MM.1S (cell line): ENCODE measurements around the gene ZNF304.

ENCODE experiments used
- DNase-seq: peaks from one replicate; pipeline ENCODE4 v3.0.0-alpha.2; 2015
- H2AFZ ChIP-seq: fragments of 300-600 bp; sonication (generic); 2 replicates; pipeline ENCODE4 v1.6.0; 2016; ENCODE audit warnings: antibody characterized with exemption, low read length
- H3F3A ChIP-seq: fragments of 300-600 bp; sonication (generic); 2 replicates; pipeline ENCODE4 v1.6.1; 2016; ENCODE audit warnings: mild to moderate bottlenecking, antibody characterized with exemption, low read length, moderate library complexity, mixed read lengths; ENCODE audit not compliant: insufficient read depth
- H3K27ac ChIP-seq: fragments of 300-600 bp; sonication (generic); 2 replicates; pipeline ENCODE4 v1.5.1; 2016; ENCODE audit warnings: mild to moderate bottlenecking, low read length
- H3K27me3 ChIP-seq: fragments of 300-600 bp; sonication (generic); replicated peaks from 2 replicates; pipeline ENCODE4 v1.6.0; 2016; ENCODE audit warnings: low read length; ENCODE audit not compliant: insufficient read depth
- H3K36me3 ChIP-seq: fragments of 300-600 bp; sonication (generic); replicated peaks from 2 replicates; pipeline ENCODE4 v1.6.1; 2016; ENCODE audit warnings: mild to moderate bottlenecking, low read length, mixed read lengths; ENCODE audit not compliant: insufficient read depth
- H3K4me1 ChIP-seq: fragments of 300-600 bp; sonication (generic); 2 replicates; pipeline ENCODE4 v1.6.1; 2016; ENCODE audit warnings: low read length, mixed read lengths
- H3K4me2 ChIP-seq: fragments of 300-600 bp; sonication (generic); 2 replicates; pipeline ENCODE4 v1.6.0; 2016; ENCODE audit warnings: low read depth, low read length
- H3K4me3 ChIP-seq: fragments of 300-600 bp; sonication (generic); 2 replicates; pipeline ENCODE4 v1.5.1; 2016; ENCODE audit warnings: low read length, mixed read lengths
- H3K79me2 ChIP-seq: fragments of 300-600 bp; sonication (generic); 2 replicates; pipeline ENCODE4 v1.6.1; 2016; ENCODE audit warnings: mixed run types, low read length, mixed read lengths
- H3K9ac ChIP-seq: fragments of 300-600 bp; sonication (generic); 2 replicates; pipeline ENCODE4 v1.6.1; 2016; ENCODE audit warnings: low read length, mixed read lengths
- H3K9me2 ChIP-seq: fragments of 300-600 bp; sonication (generic); replicated peaks from 2 replicates; pipeline ENCODE4 v1.6.1; 2016; ENCODE audit warnings: mild to moderate bottlenecking, low read length, mixed read lengths; ENCODE audit not compliant: insufficient read depth
- H3K9me3 ChIP-seq: fragments of 300-600 bp; sonication (generic); replicated peaks from 2 replicates; pipeline ENCODE4 v1.6.1; 2016; ENCODE audit warnings: mild to moderate bottlenecking, low read length, mixed read lengths; ENCODE audit not compliant: insufficient read depth
- H4K20me1 ChIP-seq: fragments of 300-600 bp; sonication (generic); 2 replicates; pipeline ENCODE4 v1.6.1; 2016; ENCODE audit warnings: mild to moderate bottlenecking, low read length, moderate library complexity, mixed read lengths; ENCODE audit not compliant: insufficient read depth
- EZH2 ChIP-seq: fragments of 300-600 bp; sonication (generic); optimal IDR thresholded peaks from 2 replicates; pipeline ENCODE3; 2017; ENCODE audit warnings: low read depth, mild to moderate bottlenecking, antibody characterized with exemption, low read length, mixed read lengths
- EZH2phosphoT487 ChIP-seq: fragments of 300-600 bp; sonication (generic); IDR thresholded peaks from 2 replicates; pipeline ENCODE4 v1.6.1; 2018; ENCODE audit warnings: antibody characterized with exemption, low read length
- TF ChIP-seq, protein P1 (sequence below): fragments of 300-600 bp; sonication (generic); IDR thresholded peaks from 2 replicates; pipeline ENCODE4 v1.5.1; 2016; ENCODE audit warnings: antibody characterized with exemption, low read length, mixed read lengths

The ZNF304 gene

GRCh38 chr19:57317503-57317902, 33.6 kb upstream of the ZNF304 start:
- Histone ChIP-seq H3K9ac (no peak overlapping the region), H3K9me2 (no peaks in the 10 kb centered on the region), H3K27me3 (no peaks in the 10 kb centered on the region), H4K20me1 (no peaks in the 10 kb centered on the region), H3K79me2 (peaks cover 21% of the 10 kb centered on the region), H3K4me2 (no peak overlapping the region), H3F3A (no peaks in the 10 kb centered on the region), H3K9me3 (no peaks in the 10 kb centered on the region), H2AFZ (no peak overlapping the region), H3K36me3 (no peaks in the 10 kb centered on the region; the same call in 1 of the 2 replicates), H3K4me1 (peaks cover 12% of the 10 kb centered on the region), H3K4me3 (no peak overlapping the region), H3K27ac (no peak overlapping the region)
- TF ChIP-seq EZH2 (no peak), EZH2phosphoT487 (no peak)
- TF ChIP-seq, protein P1, sequence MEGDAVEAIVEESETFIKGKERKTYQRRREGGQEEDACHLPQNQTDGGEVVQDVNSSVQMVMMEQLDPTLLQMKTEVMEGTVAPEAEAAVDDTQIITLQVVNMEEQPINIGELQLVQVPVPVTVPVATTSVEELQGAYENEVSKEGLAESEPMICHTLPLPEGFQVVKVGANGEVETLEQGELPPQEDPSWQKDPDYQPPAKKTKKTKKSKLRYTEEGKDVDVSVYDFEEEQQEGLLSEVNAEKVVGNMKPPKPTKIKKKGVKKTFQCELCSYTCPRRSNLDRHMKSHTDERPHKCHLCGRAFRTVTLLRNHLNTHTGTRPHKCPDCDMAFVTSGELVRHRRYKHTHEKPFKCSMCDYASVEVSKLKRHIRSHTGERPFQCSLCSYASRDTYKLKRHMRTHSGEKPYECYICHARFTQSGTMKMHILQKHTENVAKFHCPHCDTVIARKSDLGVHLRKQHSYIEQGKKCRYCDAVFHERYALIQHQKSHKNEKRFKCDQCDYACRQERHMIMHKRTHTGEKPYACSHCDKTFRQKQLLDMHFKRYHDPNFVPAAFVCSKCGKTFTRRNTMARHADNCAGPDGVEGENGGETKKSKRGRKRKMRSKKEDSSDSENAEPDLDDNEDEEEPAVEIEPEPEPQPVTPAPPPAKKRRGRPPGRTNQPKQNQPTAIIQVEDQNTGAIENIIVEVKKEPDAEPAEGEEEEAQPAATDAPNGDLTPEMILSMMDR, result no peak
- no peak for DNase-seq

- Histone ChIP-seq H3K27me3 (no peaks in the 10 kb centered on the region), H2AFZ (peak overlapping the region; percentile 85), H3K9me2 (no peaks in the 10 kb centered on the region), H4K20me1 (no peaks in the 10 kb centered on the region), H3K9me3 (no peaks in the 10 kb centered on the region), H3K9ac (peak overlapping the region; percentile 98; the same call in 1 of the 2 replicates), H3K4me2 (peak overlapping the region; percentile 54), H3K27ac (peak overlapping the region; percentile 47; the same call in 1 of the 2 replicates), H3K79me2 (peaks cover 26% of the 10 kb centered on the region), H3K36me3 (no peaks in the 10 kb centered on the region; the same call in 1 of the 2 replicates), H3F3A (no peaks in the 10 kb centered on the region), H3K4me1 (peaks cover 12% of the 10 kb centered on the region), H3K4me3 (peak overlapping the region; percentile 91)
- TF ChIP-seq, protein P1, result no peak
- no peak for TF ChIP-seq EZH2
- TF ChIP-seq EZH2phosphoT487, result no peak
- DNase-seq, result no peak
Observed at GRCh38 chr19:57319869-57320179, 31.2 kb upstream of the ZNF304 start.

GRCh38 chr19:57320180-57321084, 30.6 kb upstream of the ZNF304 start, which contains the start of gene ZNF543:
Gene ZNF543 (plus strand): TSS chr19:57320472. CDS start chr19:57320854, 382 bp downstream.
- H3K27ac ChIP-seq, result peak within 1 kb of the TSS; percentile 61; the same call in 1 of the 2 replicates
- no peaks in the 10 kb centered on the region for H3K9me3 ChIP-seq
- peak within 1 kb of the TSS; percentile 91 for H3K4me3 ChIP-seq
- H2AFZ ChIP-seq, result peak within 1 kb of the TSS; percentile 89
- H3K79me2 ChIP-seq, result peaks cover 26% of the 10 kb centered on the region
- no peaks in the 10 kb centered on the region for H3K9me2 ChIP-seq
- H3K27me3 ChIP-seq, result no peaks in the 10 kb centered on the region
- DNase-seq, result peak; percentile 97
- TF ChIP-seq, protein P1, result no peak
- TF ChIP-seq EZH2 (no peak), EZH2phosphoT487 (no peak)
- H3K9ac ChIP-seq, result peak within 1 kb of the TSS; percentile 98
- no peaks in the 10 kb centered on the region for H4K20me1 ChIP-seq
- H3K4me1 ChIP-seq, result peaks cover 12% of the 10 kb centered on the region
- peak within 1 kb of the TSS; percentile 85 for H3K4me2 ChIP-seq
- peaks cover 5% of the 10 kb centered on the region; the same call in 1 of the 2 replicates for H3K36me3 ChIP-seq
- no peaks in the 10 kb centered on the region for H3F3A ChIP-seq
